SK-N-MC (cell line): Measurements from ENCODE around the gene KCNQ1OT1.

Experiments
- EZH2 ChIP-seq: fragments of 200-600 bp; sonication (generic); IDR thresholded peaks from one replicate; pipeline ENCODE4 v1.6.1; 2017; ENCODE audit warnings: antibody characterized with exemption
- POLR2AphosphoS5 ChIP-seq: IDR thresholded peaks from 2 replicates; pipeline ENCODE4 v1.6.1; 2012; ENCODE audit warnings: mild to moderate bottlenecking, low read depth, low read length, borderline replicate concordance

GRCh38 chr11:2666828-2667570 lies 32.8 kb downstream of the KCNQ1OT1 start:
- TF ChIP-seq POLR2AphosphoS5, result no peak
- TF ChIP-seq EZH2, result no peak
